ENCODE results near the gene CELF5. TPM values are rescaled to one million over a fixed set of nuclear protein-coding genes. Genes with fewer than 3 reads are reported as not detected.
A peak's percentile ranks its signal among the peaks of the same experiment; 100 is the strongest.

The CELF5 gene
- total and polyA plus RNA-seq, 9 of the 15 experiments (the other 6 are each of a cell fraction or from before 2014, with no cell fraction given): 0.01 to 0.56 (median 0.22) TPM

GRCh38 chr19:3183721-3184641 lies 40.5 kb upstream of the CELF5 start (continued):
- TF ChIP-seq KAT7 (CRISPR knock-in tag; IDR thresholded peaks at IDR 0.05; ENCODE audit: borderline replicate concordance) (no peak), ZNF778 (CRISPR knock-in tag; IDR thresholded peaks at IDR 0.05) (no peak), POLR2AphosphoS2 (IDR thresholded peaks at IDR 0.05; ENCODE audit: low read length) (no peak), XRCC3 (IDR thresholded peaks at IDR 0.05) (no peak), ZNF23 (CRISPR knock-in tag; IDR thresholded peaks at IDR 0.05) (no peak), E2F3 (CRISPR knock-in tag; IDR thresholded peaks at IDR 0.05) (no peak), NCOA2 (IDR thresholded peaks at IDR 0.05; ENCODE audit: partially characterized antibody in 2 of 2) (no peak), ZNF507 (tag; conservative IDR thresholded peaks at IDR 0.05) (no peak), ZNF511 (CRISPR knock-in tag; IDR thresholded peaks at IDR 0.05) (no peak), POLR2G (IDR thresholded peaks at IDR 0.05; ENCODE audit: low read depth, low read length) (no peak), TBL1XR1 (IDR thresholded peaks at IDR 0.05; ENCODE audit: low read length in 2 of 2) (no peak), DLX4 (CRISPR knock-in tag; IDR thresholded peaks at IDR 0.05) (no peak), NR2C2 (CRISPR knock-in tag; IDR thresholded peaks at IDR 0.05) (no peak; the same call in 1 of the 2 replicates), NR2C2 (tag; IDR thresholded peaks at IDR 0.05) (no peak), SRF (CRISPR knock-in tag; IDR thresholded peaks at IDR 0.05) (no peak), MAFG (tag; conservative IDR thresholded peaks at IDR 0.05) (no peak), U2AF2 (optimal IDR thresholded peaks at IDR 0.05; ENCODE audit: low read depth, low read length) (no peak), TCFL5 (CRISPR knock-in tag; conservative IDR thresholded peaks at IDR 0.05) (no peak), PYGO2 (tag; IDR thresholded peaks at IDR 0.05) (no peak), MEIS2 (IDR thresholded peaks at IDR 0.05; ENCODE audit: partially characterized antibody) (no peak), ZKSCAN8 (CRISPR knock-in tag; IDR thresholded peaks at IDR 0.05) (no peak), TAL1 (IDR thresholded peaks at IDR 0.05) (peak; percentile 74), E2F5 (CRISPR knock-in tag; IDR thresholded peaks at IDR 0.05) (no peak), HDAC6 (IDR thresholded peaks at IDR 0.05; ENCODE audit: low read depth, low read length) (no peak), L3MBTL2 (IDR thresholded peaks at IDR 0.05) (no peak), ETV6 (IDR thresholded peaks at IDR 0.05; ENCODE audit: borderline replicate concordance in 1 of 2, low read depth in 2 of 2, low read length in 1 of 2) (no peak), ETV6 (CRISPR knock-in tag; IDR thresholded peaks at IDR 0.05; ENCODE audit: borderline replicate concordance) (no peak), CBX1 (IDR thresholded peaks at IDR 0.05; ENCODE audit: low read depth) (peak; percentile 99), KLF6 (CRISPR knock-in tag; IDR thresholded peaks at IDR 0.05; ENCODE audit: borderline replicate concordance) (no peak)

All from K562 (cell line).